Measurements from ENCODE around the gene FNDC11.
A peak's percentile ranks its signal among the peaks of the same experiment; 100 is the strongest.

Gene FNDC11

GRCh38 chr20:63594043-63594561 lies 40.1 kb downstream of the FNDC11 start:
- TF ChIP-seq CTCF (IDR thresholded peaks at IDR 0.05; ENCODE audit: low read depth, low read length, missing control alignments): no peak
- no peak overlapping the region for H3K27ac ChIP-seq
- peak; percentile 49 for DNase-seq
- no peak overlapping the region for H3K4me3 ChIP-seq (ENCODE audit: low read depth, low read length)
- peaks cover 13% of the 10 kb centered on the region for H3K36me3 ChIP-seq (replicated peaks)
- in situ Hi-C loops (cut with HindIII; ENCODE audit: low pct_ligation_motif_present, low sequenced_read_pairs): loop anchor here (25.0 kb wide), 2 partner anchors 93 to 293 kb away; partner anchors contain the start of genes DNAJC5 and TNFRSF6B
- no peaks in the 10 kb centered on the region for H3K27me3 ChIP-seq (replicated peaks)

- Histone ChIP-seq H3K27ac (no peak overlapping the region), H3K36me3 (replicated peaks) (peaks cover 16% of the 10 kb centered on the region), H3K4me3 (ENCODE audit: low read depth, low read length) (no peak overlapping the region), H3K27me3 (replicated peaks) (no peaks in the 10 kb centered on the region)
- no peak for TF ChIP-seq CTCF (IDR thresholded peaks at IDR 0.05; ENCODE audit: low read depth, low read length, missing control alignments)
- no peak for DNase-seq
- in situ Hi-C loops (cut with HindIII; ENCODE audit: low pct_ligation_motif_present, low sequenced_read_pairs): loop anchor here (25.0 kb wide), 2 partner anchors 92 to 292 kb away; partner anchors contain the start of genes DNAJC5 and TNFRSF6B
These were observed 41.6 kb downstream of the FNDC11 start for GRCh38 chr20:63595416-63596127.

DNA sequence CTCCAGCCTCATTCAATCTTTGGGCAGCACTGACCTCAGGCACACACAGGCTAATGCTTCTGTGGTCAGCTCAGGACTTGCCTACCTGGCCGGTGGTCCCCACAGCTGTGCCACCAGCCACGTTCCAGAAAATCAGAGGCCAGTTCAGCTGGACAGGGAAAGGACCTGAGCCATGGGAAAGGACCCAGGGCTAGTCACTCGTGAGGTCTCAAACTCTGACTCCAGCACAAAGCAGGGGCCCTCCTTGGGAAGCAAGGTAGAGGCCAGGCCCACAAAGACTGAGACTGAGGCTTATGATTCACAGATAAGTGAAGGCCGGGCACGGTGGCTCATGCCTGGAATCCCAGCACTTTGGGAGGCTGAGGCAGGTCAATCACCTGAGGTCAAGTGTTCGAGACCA lies 42.5 kb downstream of the FNDC11 start:
- no peak overlapping the region for H3K4me3 ChIP-seq (ENCODE audit: low read depth, low read length)
- TF ChIP-seq CTCF (IDR thresholded peaks at IDR 0.05; ENCODE audit: low read depth, low read length, missing control alignments): no peak
- peaks cover 21% of the 10 kb centered on the region for H3K36me3 ChIP-seq (replicated peaks)
- in situ Hi-C loops (cut with HindIII; ENCODE audit: low pct_ligation_motif_present, low sequenced_read_pairs): loop anchor here (25.0 kb wide), 2 partner anchors 91 to 291 kb away; partner anchors contain the start of genes DNAJC5 and TNFRSF6B
- no peak for DNase-seq
- no peak overlapping the region for H3K27ac ChIP-seq
- H3K27me3 ChIP-seq (replicated peaks): no peaks in the 10 kb centered on the region

DNA sequence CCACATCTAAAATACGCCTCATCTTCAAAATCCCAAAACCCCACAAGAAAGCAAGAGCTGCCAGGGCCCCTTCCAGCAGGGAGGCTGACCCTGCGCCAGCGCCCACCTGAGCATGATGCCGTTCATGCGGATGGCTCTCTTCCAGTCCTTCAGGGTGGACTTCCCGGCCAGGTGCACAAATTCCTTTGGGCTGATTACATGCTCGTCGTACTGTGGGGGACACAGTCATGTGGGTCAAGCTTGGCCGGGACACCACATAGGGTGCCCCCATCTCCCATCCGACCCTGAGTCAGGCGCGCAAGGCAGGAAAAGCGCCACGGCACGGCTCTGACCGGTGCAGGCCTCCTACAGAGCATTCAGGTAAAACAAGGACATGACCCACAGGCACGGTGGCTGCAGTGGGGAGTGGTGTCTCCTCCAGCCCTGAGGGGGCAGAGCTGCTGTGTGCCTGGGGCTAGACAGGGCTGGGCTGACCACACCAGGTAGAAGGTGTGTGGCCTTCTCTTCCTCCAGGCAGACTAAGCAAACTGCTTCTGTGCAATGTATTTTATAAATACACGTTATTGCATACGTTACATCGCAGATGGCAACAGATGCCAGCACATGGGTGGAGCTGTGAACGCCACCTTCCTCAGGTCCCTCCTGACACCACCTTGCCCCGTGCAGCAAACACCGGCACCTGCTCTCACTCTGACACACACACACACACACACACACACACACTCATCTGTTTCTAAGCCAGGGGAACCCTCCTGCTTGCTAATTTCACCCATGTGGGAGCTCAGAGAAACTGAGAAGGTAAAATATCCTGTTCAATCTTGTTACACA lies 43.9 kb downstream of the FNDC11 start:
- Histone ChIP-seq H3K27me3 (replicated peaks) (no peaks in the 10 kb centered on the region), H3K36me3 (replicated peaks) (peaks cover 28% of the 10 kb centered on the region), H3K4me3 (ENCODE audit: low read depth, low read length) (no peak overlapping the region), H3K27ac (no peak overlapping the region)
- in situ Hi-C loops (cut with HindIII; ENCODE audit: low pct_ligation_motif_present, low sequenced_read_pairs): loop anchor here (25.0 kb wide), 2 partner anchors 89 to 289 kb away; partner anchors contain the start of genes DNAJC5 and TNFRSF6B
- no peak for TF ChIP-seq CTCF (IDR thresholded peaks at IDR 0.05; ENCODE audit: low read depth, low read length, missing control alignments)
- no peak for DNase-seq

- in situ Hi-C loops (cut with HindIII; ENCODE audit: low pct_ligation_motif_present, low sequenced_read_pairs): loop anchor here (25.0 kb wide), 2 partner anchors 89 to 289 kb away; partner anchors contain the start of genes DNAJC5 and TNFRSF6B
- Histone ChIP-seq H3K4me3 (ENCODE audit: low read depth, low read length) (no peak overlapping the region), H3K36me3 (replicated peaks) (peaks cover 28% of the 10 kb centered on the region), H3K27me3 (replicated peaks) (no peaks in the 10 kb centered on the region), H3K27ac (no peak overlapping the region)
- no peak for DNase-seq
- no peak for TF ChIP-seq CTCF (IDR thresholded peaks at IDR 0.05; ENCODE audit: low read depth, low read length, missing control alignments)
These were observed 44.8 kb downstream of the FNDC11 start for GRCh38 chr20:63598479-63599395.

Data from brain microvascular endothelial cell (primary cell).